ENCODE measurements around the gene ARHGAP5.
A peak's percentile ranks its signal among the peaks of the same experiment; 100 is the strongest.

Gene ARHGAP5, protein sequence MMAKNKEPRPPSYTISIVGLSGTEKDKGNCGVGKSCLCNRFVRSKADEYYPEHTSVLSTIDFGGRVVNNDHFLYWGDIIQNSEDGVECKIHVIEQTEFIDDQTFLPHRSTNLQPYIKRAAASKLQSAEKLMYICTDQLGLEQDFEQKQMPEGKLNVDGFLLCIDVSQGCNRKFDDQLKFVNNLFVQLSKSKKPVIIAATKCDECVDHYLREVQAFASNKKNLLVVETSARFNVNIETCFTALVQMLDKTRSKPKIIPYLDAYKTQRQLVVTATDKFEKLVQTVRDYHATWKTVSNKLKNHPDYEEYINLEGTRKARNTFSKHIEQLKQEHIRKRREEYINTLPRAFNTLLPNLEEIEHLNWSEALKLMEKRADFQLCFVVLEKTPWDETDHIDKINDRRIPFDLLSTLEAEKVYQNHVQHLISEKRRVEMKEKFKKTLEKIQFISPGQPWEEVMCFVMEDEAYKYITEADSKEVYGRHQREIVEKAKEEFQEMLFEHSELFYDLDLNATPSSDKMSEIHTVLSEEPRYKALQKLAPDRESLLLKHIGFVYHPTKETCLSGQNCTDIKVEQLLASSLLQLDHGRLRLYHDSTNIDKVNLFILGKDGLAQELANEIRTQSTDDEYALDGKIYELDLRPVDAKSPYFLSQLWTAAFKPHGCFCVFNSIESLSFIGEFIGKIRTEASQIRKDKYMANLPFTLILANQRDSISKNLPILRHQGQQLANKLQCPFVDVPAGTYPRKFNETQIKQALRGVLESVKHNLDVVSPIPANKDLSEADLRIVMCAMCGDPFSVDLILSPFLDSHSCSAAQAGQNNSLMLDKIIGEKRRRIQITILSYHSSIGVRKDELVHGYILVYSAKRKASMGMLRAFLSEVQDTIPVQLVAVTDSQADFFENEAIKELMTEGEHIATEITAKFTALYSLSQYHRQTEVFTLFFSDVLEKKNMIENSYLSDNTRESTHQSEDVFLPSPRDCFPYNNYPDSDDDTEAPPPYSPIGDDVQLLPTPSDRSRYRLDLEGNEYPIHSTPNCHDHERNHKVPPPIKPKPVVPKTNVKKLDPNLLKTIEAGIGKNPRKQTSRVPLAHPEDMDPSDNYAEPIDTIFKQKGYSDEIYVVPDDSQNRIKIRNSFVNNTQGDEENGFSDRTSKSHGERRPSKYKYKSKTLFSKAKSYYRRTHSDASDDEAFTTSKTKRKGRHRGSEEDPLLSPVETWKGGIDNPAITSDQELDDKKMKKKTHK (N-terminal part only)

DNA sequence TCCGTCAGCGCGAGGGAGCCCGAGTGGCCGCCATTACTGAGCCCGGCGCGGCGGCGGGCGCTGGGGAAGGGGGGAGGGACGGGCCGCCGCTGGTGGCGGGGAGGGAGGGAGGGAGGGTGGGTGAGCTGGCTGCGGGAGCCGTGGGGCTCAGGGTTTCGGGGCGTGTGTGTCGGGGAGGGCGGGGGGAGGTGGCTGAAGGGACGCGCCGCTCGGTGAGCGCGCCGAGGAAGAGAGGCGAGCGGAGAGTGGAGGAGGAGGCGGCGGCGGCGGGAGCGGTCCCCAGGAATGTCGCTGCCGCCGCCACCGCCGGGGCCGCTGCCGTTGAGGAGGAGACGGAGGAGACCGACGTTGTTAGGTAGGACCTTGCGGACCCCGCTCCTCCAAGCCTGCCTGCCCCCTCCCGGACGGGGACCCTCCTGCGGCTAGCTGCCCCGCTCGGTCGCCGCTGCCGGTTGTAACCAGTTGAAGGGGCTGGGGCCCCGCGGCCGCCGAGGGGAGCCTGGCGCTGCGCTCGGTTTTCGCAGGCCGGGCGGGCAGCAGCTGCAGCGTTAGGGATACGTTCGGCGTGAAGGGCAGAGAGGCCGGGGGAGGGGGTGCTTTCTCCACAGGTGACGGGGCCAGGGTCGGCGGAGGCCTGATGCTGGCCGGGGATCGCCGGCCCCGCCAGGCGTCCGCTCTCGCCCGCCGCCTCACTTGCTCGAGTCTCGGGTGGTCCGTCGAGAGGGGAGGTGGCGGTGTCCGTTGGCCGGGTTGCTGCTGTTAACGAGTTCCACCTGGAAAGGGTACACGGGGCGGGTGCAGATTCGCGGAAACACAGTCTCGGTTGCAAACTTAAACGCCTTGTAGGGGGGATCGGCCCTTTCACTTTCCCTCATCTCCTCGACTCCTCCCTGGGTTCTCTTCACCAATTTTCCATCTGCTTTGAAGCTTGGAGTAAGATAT is at the start of gene ARHGAP5:
ARHGAP5 (plus strand) TSS at position 224 of the 942 bp plus-strand sequence. CDS start 13,366 bp downstream, outside the sequence.
- peak; percentile 64 for DNase-seq

DNA sequence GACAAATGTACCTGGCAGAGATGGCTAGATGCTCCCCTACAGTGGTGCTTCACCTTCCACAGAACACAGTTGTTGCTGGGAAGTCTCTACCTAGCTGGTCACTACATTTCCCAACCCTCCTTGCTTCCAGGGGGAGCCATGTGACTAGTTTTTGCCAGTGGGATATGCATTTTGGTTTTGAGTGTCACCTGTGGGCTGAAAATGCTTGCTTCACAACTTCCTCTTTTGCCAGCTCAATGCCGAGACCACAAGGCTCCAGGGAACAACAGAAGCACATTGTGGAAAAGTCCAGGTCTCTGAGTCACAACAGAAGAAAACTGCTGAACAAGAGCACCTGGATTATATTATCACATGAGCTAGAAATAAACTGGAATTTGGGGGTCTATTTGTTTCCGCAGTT is 48.5 kb upstream of the ARHGAP5 start:
- DNase-seq = no peak

DNA sequence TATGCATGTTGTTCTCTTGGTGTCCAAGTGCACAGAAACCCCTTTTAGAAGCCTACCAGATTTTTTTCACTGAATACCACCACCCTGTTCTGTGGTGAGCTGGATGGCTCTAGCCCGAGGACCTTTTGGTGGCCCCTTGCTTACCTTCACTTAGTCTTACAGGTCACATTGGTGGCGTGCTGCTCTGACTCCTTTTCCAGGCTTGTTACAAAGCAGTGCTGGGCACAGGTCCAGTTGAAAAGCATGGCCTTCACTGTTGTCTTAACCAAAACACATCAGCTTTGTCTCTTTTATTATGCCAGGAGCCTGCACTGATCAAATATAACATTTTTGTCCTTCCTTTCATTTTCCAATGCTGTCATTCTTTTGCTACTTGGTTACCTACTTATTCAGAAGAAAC is 43.6 kb upstream of the ARHGAP5 start:
- DNase-seq = no peak

DNA sequence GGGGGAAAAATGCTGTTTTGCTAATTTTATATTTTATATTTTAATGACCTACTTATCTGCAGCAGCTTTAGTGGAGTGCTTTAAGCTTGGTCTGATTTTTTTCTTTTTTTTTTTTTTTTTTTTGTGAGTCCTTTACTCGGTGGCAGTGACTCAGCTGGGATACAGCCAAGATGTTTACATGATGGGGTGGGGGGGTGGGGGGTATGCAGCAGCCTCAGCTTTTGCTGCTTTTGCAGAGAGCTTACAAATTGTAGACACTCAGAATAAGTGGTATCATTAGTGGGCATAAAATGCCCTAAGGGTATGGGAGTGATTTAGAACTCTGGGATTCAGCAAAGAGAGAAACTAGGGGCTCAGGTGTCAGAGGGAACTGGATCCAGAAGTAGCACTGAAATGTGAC is 38.2 kb upstream of the ARHGAP5 start:
- DNase-seq = no peak

DNA sequence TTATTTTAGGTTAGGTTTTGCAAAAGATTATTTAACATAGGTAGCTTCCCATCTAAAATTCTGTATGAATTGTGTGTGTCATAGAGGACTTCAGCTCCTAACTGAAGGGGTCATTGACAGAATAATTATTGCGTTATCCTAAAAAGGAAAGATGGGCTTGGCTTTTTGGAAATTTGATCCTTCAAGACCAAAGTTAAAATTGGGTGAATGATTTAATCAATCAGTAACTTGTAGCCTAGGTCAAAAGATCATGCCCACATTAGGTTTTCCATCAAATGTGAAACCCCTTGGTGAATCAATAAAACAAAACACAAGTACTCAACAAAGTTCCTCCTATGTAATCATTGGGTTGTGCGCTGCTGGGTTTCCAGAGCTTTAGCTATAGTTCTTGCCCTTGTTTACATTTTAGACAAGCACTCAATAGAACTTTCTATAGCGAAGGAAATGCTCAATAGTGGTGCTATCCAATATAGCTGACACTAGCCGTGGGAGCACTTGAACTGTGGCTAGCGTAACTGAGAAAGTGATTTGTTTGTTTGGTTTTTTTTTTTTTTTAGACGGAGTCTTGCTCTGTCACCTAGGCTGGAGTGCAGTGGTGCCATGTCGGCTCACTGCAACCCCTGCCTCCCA is 37.6 kb upstream of the ARHGAP5 start:
- no peak for DNase-seq

DNA sequence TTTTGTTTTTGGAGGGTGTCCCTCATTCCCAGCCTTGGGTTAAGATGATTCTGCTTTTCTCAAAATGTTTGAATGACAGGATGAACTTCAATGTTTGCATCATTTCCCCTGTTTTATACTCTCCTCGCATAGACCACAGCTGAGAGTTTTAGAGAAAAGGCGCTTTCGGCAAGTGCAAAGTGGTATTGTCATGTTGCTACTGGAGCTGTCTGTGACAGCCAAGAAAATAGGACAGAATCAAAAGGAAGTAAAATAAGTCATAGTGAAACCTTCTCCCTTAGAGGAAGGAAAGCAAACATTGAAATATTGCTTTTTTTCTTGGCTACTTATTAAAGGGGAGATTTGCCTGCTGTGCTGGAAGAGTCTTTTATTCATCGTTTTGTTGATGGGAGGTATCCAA is 33.5 kb upstream of the ARHGAP5 start:
- DNase-seq = no peak

DNA sequence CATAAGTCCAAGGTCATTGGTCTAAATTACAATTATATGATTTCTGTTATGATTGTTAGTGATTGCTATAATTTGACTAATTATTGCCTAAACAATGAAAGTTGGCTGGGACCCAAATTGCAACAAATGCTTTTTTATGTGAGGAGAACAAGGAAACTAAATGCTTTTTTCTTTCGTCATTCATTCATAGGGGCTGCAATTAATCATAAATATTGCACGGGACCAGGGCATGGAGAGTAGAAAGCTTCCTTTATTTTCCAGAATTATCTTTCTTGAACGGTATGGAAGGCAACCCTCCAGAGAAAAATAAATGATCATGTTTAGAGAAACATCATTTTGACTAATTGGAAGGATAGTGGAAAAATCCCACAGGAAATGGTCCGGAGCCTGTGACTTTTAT is 32.6 kb upstream of the ARHGAP5 start:
- no peak for DNase-seq

DNA sequence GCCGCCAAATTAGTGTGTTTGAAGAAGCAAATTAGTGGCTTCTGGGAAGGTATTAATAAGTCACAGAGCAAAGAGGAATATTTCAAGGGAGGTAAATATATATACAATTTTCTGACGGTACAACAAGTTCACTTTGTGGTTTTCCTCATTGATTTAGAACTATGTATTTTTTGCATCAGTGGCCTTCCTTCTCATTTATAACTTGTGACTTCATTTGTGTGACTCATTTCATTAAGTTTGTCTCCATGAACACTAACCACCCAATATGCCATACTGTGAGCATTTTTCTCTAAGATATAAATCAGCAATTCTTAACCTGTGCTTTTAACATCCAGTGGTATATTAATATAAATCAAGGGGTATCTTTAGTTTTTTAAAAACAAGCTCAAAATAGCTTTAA is 29.3 kb upstream of the ARHGAP5 start:
- DNase-seq = no peak

DNA sequence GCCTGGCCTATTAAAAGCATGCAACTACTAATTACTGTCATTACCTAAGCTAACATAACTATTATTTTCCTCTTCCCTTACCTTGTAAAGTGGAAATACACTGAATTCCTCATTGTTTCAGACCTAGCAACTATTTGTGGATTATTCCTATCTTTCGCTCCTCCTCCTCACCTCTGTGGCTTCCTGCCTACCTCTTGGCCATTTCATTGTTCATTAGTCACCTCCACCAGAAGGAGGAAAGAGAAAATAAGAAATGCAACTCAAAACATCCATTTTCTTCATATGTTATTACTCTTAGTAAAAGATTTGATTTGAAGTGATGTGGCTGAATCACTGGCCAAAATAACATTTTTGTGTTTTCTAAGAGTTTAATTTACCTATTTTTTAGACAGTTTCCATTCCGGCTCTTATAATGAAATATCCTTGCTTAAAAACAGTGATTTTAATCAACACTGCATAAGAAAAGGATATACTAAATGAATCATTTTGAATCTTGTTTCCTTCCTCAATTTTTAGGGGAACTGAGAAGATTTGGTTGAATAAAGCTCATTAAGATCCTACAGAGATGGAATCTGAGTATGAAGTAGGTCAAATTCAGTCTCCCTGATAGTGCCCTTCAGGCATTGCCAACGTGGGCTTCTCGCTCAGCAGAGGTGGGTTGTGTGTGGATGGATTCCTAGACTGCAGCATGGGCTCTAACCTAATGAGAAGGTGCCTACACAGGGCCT is 27.6 kb upstream of the ARHGAP5 start:
- no peak for DNase-seq

DNA sequence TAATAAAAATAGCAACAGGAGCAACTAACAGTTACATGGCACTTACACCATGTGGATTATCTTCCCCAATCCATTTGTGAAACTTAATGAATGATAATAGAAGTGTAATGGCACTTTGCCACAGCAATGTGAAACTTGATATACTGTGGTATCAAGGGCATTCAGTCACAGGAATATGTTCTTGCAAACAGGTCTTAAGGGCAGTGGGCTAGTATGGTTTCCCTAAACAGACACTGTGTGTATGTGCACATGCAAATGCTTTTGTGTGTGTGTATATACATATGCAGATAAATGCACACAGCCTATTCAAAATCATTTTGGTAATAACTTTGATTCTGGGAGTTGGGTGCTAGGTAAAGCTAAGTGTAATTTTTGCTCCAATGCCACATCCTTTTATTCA is 26.2 kb upstream of the ARHGAP5 start:
- DNase-seq = no peak

DNA sequence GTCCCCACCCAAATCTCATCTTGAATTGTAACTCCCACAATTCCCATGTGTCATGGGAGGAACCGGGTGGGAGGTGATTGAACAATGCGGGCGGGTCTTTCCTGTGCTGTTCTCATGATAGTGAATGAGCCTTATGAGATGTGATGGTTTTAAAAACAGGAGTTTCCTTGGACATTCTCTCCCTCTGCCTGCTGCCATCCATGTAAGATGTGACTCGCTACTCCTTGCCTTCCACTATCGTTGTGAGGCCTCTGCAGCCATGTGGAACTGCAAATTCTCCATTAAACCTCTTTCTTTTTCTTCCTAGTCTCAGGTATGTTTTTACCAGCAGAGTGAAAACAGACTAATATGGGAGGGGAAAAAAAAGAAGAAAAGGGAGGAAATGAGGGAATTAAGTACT is 22.6 kb upstream of the ARHGAP5 start:
- no peak for DNase-seq

DNA sequence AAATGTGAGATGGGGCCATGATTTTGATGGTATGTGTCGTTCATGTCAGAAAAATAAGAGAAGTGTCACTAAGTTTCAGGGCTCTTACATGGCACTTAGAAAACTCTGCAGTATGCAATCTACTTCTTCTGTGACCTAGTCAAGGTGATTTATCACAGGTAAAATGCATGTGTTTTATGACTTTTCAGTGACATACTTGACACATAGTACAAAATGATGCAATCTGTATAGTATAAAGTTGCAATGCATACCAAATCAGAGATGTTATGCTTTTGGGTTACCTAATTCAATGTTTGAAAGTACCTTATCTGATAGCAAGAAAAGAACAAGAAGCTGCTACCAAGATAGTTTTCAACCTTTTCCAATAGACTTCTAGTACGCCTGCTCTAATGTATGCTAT is 21.9 kb upstream of the ARHGAP5 start:
- DNase-seq = no peak

DNA sequence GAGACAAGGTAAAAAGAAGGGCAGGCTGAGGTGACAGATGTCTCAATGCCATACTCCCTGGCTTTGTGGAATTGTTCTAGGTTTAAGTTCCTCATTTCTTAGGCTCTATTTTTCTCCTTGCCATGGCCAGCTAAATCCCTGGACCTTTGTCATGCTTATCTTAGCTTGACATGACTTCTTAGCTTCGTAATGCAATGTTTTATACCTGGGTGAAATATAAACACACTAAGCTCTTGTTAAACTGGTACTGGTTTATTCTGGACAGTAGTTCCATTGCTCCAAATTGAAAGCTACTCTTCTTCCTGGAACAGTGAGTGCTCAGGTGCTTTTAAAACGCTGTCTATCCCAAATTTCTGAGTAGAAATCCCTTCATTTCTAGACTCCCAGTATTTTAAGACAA is 17.4 kb upstream of the ARHGAP5 start:
- DNase-seq = no peak

DNA sequence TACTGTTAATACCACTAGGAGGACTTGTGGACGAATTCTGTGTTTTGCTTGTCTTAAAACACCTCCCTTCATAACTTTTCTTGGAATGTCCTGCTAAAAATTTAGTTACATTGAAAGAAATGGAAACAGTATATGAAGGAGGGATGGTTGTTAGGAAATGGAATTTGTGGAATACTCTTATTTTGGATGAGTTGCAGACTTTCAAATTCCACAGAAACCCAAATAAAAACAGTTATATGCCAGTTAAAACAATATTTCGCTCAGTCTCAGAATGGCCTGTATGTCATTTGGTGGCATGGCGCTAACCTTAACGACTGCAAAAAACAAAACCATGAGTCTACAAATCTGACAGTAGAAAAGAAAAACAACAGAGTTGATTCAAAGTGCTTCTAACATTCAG is 12.2 kb upstream of the ARHGAP5 start:
- DNase-seq = no peak

DNA sequence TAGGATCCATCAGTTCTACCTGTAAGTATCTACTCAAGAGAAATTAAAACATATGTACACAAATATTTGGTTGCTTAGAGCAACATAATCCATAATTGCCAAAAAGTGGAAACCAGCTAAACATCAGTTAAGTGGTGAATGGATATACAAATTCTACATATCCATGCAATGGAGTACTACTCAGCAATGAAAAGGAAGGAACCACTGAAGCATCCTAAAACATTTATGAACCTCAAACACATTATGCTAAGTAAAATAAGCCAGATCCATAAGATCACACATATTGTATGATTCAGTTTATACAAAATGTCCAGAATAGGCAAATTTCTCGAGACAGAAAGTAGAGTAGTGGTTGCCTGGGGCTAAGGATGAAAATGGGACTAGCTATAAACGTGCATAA is 8.4 kb upstream of the ARHGAP5 start:
- no peak for DNase-seq

DNA sequence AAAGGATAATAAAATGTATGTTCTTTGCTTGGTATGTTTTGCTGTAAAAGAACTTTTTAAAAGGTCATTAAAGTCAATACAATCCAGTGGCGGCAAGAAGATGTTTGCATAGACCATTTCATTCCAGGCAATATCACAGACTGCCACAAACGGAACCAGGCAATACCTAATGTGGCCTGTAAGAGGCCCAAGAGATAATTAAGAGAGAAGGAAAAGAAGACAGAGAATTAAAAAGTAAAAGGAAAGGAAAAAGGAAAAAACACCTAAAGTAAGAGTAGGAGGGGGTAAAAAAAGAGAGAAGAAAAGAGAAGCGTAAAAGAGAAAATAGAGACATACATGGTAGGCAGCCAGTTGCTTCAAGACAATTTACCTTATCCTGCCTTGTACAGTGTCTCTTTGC is 6.8 kb upstream of the ARHGAP5 start:
- DNase-seq = no peak

DNA sequence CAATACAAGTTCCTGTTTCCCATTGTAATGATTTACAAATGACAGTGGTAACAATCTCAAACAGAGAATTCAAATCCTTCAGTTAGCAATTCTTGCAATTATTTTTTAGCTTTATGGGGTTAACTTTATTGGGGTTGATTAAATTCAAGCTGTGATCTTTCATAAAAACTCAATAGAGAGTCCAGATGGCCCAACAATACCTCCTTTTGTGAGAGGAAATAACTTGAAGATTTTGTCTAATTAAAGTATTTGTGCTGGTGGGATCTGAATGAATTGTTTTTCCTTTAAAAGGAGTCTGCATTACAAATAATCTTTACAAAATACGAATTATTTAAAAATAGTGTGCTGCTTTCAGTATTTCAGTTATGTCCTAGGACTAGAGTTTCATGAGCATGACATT is 4.4 kb upstream of the ARHGAP5 start:
- DNase-seq = no peak

DNA sequence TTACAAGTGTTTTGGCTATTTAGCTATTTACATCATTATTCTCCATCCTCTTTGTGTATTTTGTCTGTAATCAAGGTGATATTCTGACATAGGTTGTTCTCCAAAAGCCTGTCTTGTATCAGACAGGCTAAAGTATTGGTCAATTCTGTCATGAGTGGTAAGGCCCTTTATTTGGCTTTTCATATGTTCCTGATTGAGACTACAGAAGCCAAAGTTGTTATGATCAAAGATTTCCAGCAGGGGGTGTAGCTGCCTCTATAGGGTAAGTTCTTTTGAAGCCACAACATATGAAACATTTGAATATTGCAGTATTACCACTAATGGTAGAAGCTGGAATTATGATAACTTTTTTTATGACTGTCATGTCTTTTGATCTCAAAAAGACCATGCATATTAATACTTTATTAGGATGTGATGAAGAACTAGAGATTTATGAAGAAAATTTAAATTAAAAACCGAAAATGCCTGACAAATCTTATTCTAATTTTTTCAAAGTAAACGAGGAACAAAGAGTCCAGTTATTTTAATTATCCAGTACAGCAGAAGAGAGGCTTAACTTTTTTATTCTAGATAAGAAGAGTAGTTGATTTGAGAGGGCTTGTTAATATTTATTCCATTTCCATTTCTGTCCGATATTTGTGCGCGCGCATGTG is 3.4 kb upstream of the ARHGAP5 start:
- peak; percentile 89 for DNase-seq

DNA sequence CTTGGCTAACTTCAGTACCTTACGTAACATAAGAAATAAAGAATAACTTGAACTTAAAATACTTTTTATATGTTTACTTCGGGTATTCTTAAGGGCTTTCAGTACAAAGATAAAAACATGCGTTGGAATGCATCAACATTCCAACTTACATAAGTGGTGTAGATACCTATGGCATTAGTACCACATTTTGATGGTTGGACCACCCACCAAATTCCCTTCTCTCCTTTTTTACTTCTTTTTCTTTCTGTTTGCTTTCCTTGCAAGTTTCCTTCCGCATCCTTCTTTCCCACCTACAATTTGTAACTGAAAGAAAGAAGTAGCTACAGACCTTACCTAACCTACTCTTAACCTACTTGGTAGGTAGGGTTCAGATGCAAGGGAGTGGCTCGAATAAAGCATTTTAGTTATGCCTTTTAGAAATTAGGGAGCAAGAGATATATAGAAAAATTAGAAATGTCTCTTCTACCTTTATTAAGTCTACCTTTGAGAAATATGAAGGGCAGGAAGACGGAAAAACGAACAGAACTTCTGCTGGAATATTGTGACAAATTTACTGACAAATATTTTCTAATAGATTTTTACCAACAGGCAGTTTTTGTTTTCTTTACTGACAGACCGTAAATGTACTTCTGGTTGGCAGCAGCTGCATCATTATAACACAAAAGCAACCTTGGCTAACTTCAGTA is 2.1 kb upstream of the ARHGAP5 start:
- no peak for DNase-seq
